ENCODE data around the gene RSPH9.
"Not testable (repeated sequence)": the region's sequence is repeated elsewhere in the genome, so short reads cannot be mapped to it uniquely, and the experiment has no call there.

RSPH9 gene

GRCh38 chr6:43629505-43630300 lies 15.1 kb upstream of the RSPH9 start:
- ATAC-seq: peak; percentile 59 to 66

DNA sequence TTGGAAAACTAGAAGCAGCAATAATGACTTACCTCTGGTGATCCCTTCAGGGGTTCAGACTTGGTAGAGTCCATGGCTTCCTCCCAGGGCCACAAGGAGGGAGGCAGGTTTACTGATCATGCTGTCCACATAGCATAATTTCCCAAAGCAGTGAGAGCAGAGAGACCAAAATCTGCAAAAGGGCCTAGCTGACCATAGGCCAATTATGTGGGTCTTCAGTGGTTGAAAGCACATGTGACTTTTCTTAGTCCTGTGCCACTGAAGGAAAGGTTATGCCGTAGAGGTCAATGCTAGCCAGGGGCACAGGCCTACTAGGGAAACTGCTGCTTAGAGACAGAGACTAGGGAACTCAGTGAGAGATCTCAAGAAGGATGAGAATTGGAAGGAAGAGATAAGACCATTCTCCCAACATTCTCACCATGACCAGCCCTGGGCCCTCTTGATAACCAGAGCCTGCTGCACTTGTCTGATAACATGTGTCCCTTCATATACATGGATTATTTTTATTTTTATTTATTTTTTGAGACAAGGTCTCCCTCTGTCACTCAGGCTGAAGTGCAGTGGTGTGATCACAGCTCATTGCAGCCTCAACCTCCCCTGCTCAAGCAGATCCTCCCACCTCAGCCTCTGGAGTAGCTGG lies 13.7 kb upstream of the RSPH9 start:
- ATAC-seq: no peak

GRCh38 chr6:43633002-43633401 lies 11.8 kb upstream of the RSPH9 start:
- not testable (repeated sequence) for ATAC-seq

DNA sequence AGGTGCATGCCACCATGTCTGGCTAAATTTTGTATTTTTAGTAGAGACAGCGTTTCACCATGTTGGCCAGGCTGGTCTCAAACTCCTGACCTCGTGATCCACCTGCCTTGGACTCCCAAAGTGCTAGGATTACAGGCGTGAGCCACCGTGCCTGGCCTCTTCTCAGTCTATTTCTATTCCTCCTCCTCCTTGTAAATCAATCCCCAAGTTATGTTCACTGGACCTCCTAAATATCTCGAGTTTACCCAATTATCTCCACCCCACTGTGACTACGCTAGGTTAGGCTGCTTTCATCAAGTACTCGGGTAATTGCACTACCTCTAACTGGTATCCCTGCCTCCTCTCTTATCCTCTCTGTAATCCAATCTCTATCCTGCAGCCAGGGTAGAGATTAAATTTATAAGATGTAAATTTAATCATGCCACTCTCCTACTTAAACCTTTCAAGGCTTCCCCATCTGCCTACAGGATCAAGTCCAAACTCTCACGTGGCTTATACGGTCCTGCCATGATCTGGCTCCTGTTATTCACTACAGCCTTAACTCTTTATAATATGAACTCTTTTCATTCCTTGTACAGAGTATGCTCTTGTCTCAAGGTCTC lies 10.0 kb upstream of the RSPH9 start:
- no peak for ATAC-seq

GRCh38 chr6:43635387-43636307 lies 9.2 kb upstream of the RSPH9 start, which contains the start of gene MAD2L1BP:
MAD2L1BP (plus strand) TSS chr6:43635840; CDS start chr6:43635876, 36 bp downstream.
- ATAC-seq: peak; percentile 89 to 90

DNA sequence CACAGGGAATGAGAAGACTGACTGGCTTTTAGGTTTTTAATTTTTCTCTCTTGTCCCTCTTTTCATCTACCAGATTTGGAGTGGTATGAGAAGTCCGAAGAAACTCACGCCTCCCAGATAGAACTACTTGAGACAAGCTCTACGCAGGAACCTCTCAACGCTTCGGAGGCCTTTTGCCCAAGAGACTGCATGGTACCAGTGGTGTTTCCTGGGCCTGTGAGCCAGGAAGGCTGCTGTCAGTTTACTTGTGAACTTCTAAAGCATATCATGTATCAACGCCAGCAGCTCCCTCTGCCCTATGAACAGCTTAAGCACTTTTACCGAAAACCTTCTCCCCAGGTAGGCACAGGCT lies 8.6 kb upstream of the RSPH9 start:
- no peak for ATAC-seq

DNA sequence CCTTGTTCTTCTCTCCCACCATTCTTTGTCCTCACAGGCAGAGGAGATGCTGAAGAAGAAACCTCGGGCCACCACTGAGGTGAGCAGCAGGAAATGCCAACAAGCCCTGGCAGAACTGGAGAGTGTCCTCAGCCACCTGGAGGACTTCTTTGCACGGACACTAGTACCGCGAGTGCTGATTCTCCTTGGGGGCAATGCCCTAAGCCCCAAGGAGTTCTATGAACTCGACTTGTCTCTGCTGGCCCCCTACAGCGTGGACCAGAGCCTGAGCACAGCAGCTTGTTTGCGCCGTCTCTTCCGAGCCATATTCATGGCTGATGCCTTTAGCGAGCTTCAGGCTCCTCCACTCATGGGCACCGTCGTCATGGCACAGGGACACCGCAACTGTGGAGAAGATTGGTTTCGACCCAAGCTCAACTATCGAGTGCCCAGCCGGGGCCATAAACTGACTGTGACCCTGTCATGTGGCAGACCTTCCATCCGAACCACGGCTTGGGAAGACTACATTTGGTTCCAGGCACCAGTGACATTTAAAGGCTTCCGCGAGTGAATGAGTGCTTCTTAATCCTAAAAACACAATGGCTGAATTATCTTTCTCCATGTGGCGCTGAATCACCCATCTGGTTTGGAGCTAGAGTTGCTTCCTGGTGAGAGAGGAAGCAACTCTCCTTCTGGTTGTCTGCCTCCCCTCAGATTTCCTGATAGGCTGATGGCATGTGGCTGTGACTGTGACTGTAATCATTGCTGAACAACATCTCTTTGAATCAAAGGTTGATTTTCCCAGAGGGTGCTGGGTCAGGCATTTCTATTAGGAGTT lies 4.6 kb upstream of the RSPH9 start:
- no peak for ATAC-seq

DNA sequence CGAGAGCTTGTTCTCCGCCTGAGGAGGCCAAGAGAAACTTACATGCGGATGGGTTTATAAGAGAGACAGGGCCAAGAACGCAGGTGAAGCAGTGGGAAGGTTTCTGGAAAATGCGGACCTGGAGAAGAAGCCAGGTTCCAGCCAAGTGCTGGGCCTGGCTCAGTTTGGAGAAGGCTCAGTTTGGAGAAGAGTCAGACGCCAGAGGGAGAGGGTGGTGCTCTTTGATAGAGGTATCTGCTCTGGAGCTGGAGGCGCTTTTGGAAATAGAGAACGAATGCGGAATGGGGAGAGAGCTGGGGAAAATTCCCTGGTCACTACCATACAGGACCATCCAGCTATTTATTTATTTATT lies 753 bp downstream of the RSPH9 start:
- ATAC-seq: no peak

DNA sequence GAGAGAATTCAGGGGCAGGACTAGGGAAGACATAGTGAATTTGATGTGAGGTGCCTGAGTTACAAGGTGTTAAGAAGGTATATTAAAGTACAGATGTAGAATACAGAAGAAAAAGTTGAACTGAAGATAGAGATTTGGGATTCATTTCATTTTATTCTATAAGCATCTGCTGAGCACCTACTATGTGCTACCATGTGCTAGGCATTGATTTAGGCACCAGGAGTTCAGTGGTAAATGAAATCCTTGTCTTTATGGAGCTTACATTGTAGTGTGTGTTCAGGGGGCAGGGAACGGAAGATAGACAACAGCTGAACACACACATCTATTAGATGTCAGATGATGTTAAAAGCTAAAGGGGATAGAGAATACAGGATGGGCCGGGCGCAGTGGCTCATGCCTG lies 2.8 kb downstream of the RSPH9 start:
- ATAC-seq: no peak

GRCh38 chr6:43648248-43648647 lies 3.4 kb downstream of the RSPH9 start:
- ATAC-seq: no peak

- not testable (repeated sequence) for ATAC-seq
Measured at GRCh38 chr6:43652822-43653221, 8.0 kb downstream of the RSPH9 start.

DNA sequence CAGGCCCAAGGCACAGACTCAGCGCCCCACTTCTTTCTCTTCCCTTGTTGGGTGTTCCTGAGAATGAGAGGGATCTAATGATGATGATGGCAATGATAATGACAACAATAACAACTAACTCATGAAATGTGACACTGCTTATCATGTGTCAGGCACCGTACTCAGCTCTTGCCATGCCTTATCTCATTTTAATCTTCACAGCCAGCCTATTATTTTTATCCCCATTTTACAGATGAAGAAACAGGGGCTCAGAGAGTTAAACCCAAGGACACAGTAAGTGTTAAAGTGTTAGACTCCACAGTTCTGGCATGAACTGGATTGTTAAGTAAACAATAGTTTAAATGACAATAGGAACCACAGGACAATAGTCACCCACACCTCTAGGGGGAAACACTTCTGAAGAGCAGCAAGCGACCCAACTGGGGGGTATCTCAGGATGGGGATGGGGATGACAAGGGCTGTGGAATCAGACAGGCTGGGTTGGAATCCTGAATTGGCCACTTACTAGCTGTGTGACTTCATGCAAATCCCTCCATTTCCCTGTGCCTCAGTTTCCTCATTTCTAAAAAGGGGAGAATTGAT lies 12.5 kb downstream of the RSPH9 start:
- no peak for ATAC-seq

- no peak for ATAC-seq
Measured at GRCh38 chr6:43658161-43658560, 13.3 kb downstream of the RSPH9 start.

- not testable (repeated sequence) for ATAC-seq
Measured at GRCh38 chr6:43662948-43663347, 18.1 kb downstream of the RSPH9 start.

- no peak for ATAC-seq
Measured at GRCh38 chr6:43665376-43665775, 20.5 kb downstream of the RSPH9 start.

DNA sequence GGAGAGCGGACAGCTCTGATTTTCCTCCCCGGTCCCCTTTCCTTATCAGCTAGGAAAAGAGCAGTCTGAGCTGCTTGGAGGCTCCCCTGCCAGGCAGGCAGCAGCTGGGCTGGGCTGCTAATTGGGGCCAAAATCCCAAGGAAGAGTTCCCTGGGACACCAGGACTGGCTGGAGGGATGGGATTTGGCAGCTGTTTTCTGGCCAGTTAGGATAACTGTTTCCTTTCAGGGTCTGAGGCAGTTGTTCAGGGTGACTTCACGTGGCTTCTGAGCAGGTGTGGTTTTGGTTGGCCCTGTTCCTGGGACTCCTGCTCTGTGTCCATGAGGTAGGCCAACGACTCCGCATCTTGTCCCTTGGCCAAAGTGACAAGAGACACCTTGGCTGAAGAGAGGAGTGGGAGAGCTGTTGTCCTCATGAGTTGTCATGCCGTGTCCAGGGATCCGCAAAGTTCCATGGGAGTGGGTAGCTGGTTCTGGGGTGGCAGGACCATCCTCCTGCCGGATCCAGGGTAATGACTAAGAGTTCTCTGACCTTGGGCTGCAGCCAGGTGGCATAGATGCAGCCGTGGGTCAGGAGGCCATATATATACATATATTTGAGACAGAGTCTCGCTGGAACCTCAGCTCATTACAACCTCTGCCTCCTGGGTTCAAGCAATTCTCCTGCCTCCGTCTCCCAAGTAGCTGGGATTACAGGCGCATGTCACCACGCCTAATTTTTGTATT lies 21.5 kb downstream of the RSPH9 start:
- ATAC-seq: no peak

- ATAC-seq: peak; percentile 69 to 73
Measured at GRCh38 chr6:43667245-43668150, 22.7 kb downstream of the RSPH9 start.

- ATAC-seq: peak; percentile 50 to 51
Measured at GRCh38 chr6:43668151-43669028, 23.6 kb downstream of the RSPH9 start.

Data from activated CD4-positive, CD25-positive, alpha-beta regulatory T cell treated with anti-CD3 and anti-CD28 coated beads, Interleukin-2, amount 50 U/mL, for 24 hours (primary cell).